G401 (cell line): ENCODE data around the gene ST14. TPM values are rescaled to one million over a fixed set of nuclear protein-coding genes. Genes with fewer than 3 reads are reported as not detected.

Experiments
- DNase-seq: peaks from one replicate; pipeline ENCODE4 v3.0.0-alpha.2; 2015; ENCODE audit warnings: low spot score
- in situ Hi-C: cut with HindIII; loops from 2 replicates; pipeline ENCODE4 v1.10.0; 2016; ENCODE audit warnings: low sequenced_read_pairs, mixed read lengths
- total RNA-seq: library from RNA; depleted of rRNA; stranded (reverse); fragments of >200 nt; shearing (Covaris generic); gene quantifications from 2 replicates; pipeline ENCODE4 v1.2.3, GENCODE V29; 2014; rRNA removed

Gene ST14
- total RNA-seq: not detected in 2 replicates

- in situ Hi-C loops: no loop called here
- no peak for DNase-seq
Observed at GRCh38 chr11:130159657-130160497, at the start of gene ST14. Gene ST14 (plus strand): TSS chr11:130159782. CDS start chr11:130159980, 198 bp downstream.

GRCh38 chr11:130110339-130111108, 49.1 kb upstream of the ST14 start:
- DNase-seq: no peak
- in situ Hi-C loops: no loop called here

- in situ Hi-C loops: no loop called here
- DNase-seq: no peak
Observed at GRCh38 chr11:130112071-130112830, 47.3 kb upstream of the ST14 start.

GRCh38 chr11:130114281-130114680, 45.3 kb upstream of the ST14 start:
- in situ Hi-C loops: no loop called here
- no peak for DNase-seq

GRCh38 chr11:130114726-130115125, 44.9 kb upstream of the ST14 start:
- peak; percentile 47 for DNase-seq
- in situ Hi-C loops: no loop called here

GRCh38 chr11:130115218-130115617, 44.4 kb upstream of the ST14 start:
- no peak for DNase-seq
- in situ Hi-C loops: no loop called here

GRCh38 chr11:130118165-130118564, 41.4 kb upstream of the ST14 start:
- DNase-seq: no peak
- in situ Hi-C loops: no loop called here

GRCh38 chr11:130118636-130119387, 40.8 kb upstream of the ST14 start:
- in situ Hi-C loops: no loop called here
- DNase-seq: no peak

GRCh38 chr11:130120045-130120444, 39.5 kb upstream of the ST14 start:
- no peak for DNase-seq
- in situ Hi-C loops: no loop called here

GRCh38 chr11:130121445-130121978, 38.1 kb upstream of the ST14 start:
- in situ Hi-C loops: no loop called here

GRCh38 chr11:130122141-130122575, 37.4 kb upstream of the ST14 start:
- in situ Hi-C loops: no loop called here
- no peak for DNase-seq

More at GRCh38 chr11:130121445-130121978, 38.1 kb upstream of the ST14 start:
- DNase-seq: no peak

GRCh38 chr11:130123414-130124040, 36.1 kb upstream of the ST14 start:
- no peak for DNase-seq
- in situ Hi-C loops: no loop called here

GRCh38 chr11:130124096-130124495, 35.5 kb upstream of the ST14 start:
- no peak for DNase-seq
- in situ Hi-C loops: no loop called here

- in situ Hi-C loops: loop anchor here (25.0 kb wide), 1 partner anchor 188 kb away; no protein-coding TSS in a partner anchor
- DNase-seq: no peak
Observed at GRCh38 chr11:130125638-130126037, 33.9 kb upstream of the ST14 start.

- in situ Hi-C loops: loop anchor here (25.0 kb wide), 1 partner anchor 189 kb away; no protein-coding TSS in a partner anchor
- no peak for DNase-seq
Observed at GRCh38 chr11:130126516-130126915, 33.1 kb upstream of the ST14 start.

- in situ Hi-C loops: loop anchor here (25.0 kb wide), 1 partner anchor 190 kb away; no protein-coding TSS in a partner anchor
Observed at GRCh38 chr11:130127509-130127908, 32.1 kb upstream of the ST14 start.

GRCh38 chr11:130128626-130129025, 31.0 kb upstream of the ST14 start:
- in situ Hi-C loops: loop anchor here (25.0 kb wide), 1 partner anchor 191 kb away; no protein-coding TSS in a partner anchor
- DNase-seq: no peak

More at GRCh38 chr11:130127509-130127908, 32.1 kb upstream of the ST14 start:
- DNase-seq: no peak

GRCh38 chr11:130129922-130130321, 29.7 kb upstream of the ST14 start:
- DNase-seq: peak; percentile 57
- in situ Hi-C loops: loop anchor here (25.0 kb wide), 1 partner anchor 193 kb away; no protein-coding TSS in a partner anchor
